WTC11 (cell line): ENCODE results near the gene CEP170B.
"Not testable (repeated sequence)": the region's sequence is repeated elsewhere in the genome, so short reads cannot be mapped to it uniquely, and the experiment has no call there.

ENCODE experiments used
- ZNF232 ChIP-seq: sonication (generic); formaldehyde crosslinking; IDR thresholded peaks from 2 replicates; pipeline ENCODE4 v1.8.0; 2022; ENCODE audit warnings: mild to moderate bottlenecking, missing genetic modification reagents
- TF ChIP-seq, protein P1 (sequence below): sonication (generic); formaldehyde crosslinking; conservative IDR thresholded peaks from 2 replicates; pipeline ENCODE4 v1.8.1; 2023; ENCODE audit warnings: mild to moderate bottlenecking, low read depth, missing genetic modification reagents, moderate library complexity
- TF ChIP-seq, protein P2 (sequence below): sonication (generic); formaldehyde crosslinking; IDR thresholded peaks from 2 replicates; pipeline ENCODE4 v1.8.0; 2022; ENCODE audit warnings: mild to moderate bottlenecking, missing genetic modification reagents
- TF ChIP-seq, protein P3 (sequence below): fragments of 200-600 bp; IDR thresholded peaks from 2 replicates; pipeline ENCODE4 v1.8.0; 2022; ENCODE audit warnings: antibody characterized with exemption

DNA sequence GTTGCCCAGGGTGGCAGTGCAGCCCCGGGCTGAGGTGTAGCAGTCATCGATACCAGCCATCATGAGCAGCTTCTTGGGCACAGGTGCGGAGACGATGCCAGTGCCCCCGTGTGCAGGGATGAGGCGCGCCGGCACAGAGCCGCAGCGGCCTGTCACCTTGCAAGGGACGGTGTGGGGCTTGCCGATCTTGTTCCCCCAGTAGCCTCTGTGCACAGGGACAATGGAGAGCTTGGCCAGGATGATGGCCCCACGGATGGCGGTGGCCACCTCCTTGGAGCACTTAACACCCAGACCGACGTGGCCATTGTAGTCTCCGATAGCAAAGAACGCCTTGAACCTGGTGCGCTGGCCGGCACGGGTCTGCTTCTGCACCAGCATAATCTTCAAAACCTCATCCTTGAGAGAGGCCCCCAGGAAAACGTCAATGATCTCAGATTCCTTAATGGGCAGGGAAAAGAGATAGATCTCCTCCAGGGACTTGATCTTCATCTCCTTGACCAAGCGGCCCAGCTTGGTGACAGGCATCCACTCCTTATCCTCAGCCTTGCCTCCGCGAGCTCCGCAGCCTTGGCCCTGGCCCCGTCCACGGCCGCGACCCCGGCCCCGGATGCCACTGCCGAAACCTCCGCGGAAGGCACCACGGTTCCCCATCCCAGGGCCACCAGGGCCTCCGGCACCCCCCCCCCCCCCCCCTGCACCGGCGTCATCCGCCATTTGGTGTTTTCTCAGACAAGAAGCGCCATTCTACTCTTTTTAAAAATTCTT lies 28.7 kb upstream of the CEP170B start:
- TF ChIP-seq, protein P1, sequence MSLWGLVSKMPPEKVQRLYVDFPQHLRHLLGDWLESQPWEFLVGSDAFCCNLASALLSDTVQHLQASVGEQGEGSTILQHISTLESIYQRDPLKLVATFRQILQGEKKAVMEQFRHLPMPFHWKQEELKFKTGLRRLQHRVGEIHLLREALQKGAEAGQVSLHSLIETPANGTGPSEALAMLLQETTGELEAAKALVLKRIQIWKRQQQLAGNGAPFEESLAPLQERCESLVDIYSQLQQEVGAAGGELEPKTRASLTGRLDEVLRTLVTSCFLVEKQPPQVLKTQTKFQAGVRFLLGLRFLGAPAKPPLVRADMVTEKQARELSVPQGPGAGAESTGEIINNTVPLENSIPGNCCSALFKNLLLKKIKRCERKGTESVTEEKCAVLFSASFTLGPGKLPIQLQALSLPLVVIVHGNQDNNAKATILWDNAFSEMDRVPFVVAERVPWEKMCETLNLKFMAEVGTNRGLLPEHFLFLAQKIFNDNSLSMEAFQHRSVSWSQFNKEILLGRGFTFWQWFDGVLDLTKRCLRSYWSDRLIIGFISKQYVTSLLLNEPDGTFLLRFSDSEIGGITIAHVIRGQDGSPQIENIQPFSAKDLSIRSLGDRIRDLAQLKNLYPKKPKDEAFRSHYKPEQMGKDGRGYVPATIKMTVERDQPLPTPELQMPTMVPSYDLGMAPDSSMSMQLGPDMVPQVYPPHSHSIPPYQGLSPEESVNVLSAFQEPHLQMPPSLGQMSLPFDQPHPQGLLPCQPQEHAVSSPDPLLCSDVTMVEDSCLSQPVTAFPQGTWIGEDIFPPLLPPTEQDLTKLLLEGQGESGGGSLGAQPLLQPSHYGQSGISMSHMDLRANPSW, result not testable (repeated sequence)
- TF ChIP-seq, protein P2, sequence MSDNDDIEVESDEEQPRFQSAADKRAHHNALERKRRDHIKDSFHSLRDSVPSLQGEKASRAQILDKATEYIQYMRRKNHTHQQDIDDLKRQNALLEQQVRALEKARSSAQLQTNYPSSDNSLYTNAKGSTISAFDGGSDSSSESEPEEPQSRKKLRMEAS (CRISPR knock-in tag), result not testable (repeated sequence)
- TF ChIP-seq, protein P3, sequence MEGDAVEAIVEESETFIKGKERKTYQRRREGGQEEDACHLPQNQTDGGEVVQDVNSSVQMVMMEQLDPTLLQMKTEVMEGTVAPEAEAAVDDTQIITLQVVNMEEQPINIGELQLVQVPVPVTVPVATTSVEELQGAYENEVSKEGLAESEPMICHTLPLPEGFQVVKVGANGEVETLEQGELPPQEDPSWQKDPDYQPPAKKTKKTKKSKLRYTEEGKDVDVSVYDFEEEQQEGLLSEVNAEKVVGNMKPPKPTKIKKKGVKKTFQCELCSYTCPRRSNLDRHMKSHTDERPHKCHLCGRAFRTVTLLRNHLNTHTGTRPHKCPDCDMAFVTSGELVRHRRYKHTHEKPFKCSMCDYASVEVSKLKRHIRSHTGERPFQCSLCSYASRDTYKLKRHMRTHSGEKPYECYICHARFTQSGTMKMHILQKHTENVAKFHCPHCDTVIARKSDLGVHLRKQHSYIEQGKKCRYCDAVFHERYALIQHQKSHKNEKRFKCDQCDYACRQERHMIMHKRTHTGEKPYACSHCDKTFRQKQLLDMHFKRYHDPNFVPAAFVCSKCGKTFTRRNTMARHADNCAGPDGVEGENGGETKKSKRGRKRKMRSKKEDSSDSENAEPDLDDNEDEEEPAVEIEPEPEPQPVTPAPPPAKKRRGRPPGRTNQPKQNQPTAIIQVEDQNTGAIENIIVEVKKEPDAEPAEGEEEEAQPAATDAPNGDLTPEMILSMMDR, result not testable (repeated sequence)
- not testable (repeated sequence) for TF ChIP-seq ZNF232 (CRISPR knock-in tag)
